ENCODE measurements around the gene CHPF.

- TF ChIP-seq, protein P1, sequence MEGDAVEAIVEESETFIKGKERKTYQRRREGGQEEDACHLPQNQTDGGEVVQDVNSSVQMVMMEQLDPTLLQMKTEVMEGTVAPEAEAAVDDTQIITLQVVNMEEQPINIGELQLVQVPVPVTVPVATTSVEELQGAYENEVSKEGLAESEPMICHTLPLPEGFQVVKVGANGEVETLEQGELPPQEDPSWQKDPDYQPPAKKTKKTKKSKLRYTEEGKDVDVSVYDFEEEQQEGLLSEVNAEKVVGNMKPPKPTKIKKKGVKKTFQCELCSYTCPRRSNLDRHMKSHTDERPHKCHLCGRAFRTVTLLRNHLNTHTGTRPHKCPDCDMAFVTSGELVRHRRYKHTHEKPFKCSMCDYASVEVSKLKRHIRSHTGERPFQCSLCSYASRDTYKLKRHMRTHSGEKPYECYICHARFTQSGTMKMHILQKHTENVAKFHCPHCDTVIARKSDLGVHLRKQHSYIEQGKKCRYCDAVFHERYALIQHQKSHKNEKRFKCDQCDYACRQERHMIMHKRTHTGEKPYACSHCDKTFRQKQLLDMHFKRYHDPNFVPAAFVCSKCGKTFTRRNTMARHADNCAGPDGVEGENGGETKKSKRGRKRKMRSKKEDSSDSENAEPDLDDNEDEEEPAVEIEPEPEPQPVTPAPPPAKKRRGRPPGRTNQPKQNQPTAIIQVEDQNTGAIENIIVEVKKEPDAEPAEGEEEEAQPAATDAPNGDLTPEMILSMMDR (IDR thresholded peaks at IDR 0.05; ENCODE audit: poor library complexity), result no peak
- no peak for TF ChIP-seq EZH2phosphoT487 (IDR thresholded peaks at IDR 0.05; ENCODE audit: low read depth, severe bottlenecking, unreplicated experiment)
- TF ChIP-seq EZH2 (IDR thresholded peaks at IDR 0.05; ENCODE audit: borderline replicate concordance), result no peak
Measured at GRCh38 chr2:219520079-219520478, 23.5 kb downstream of the CHPF start.

Data from hepatocyte (in vitro differentiated cells).